Body of pancreas (tissue), 4 donors: Measurements from ENCODE around the gene ADAMTS15. TPM values are rescaled to one million over a fixed set of nuclear protein-coding genes. Genes with fewer than 3 reads are reported as not detected.

Experiments used
- ATAC-seq: fragments of 150-250 bp; one replicate; pipeline ENCODE4 v1.9.1; 2016
- DNase-seq, 4 donors: peaks; one replicate each; pipeline ENCODE4 v3.0.0-alpha.2; 2019
- H3K27ac ChIP-seq, 4 donors: fragments of 200-600 bp; sonication (generic); 1 replicate in 3 of 4; 2 replicates in 1 of 4; pipeline versions ENCODE4 v1.5.1 to v1.6.1; 2016 to 2019; ENCODE audit warnings: mild to moderate bottlenecking in 1 of 4, mixed read lengths in 1 of 4, moderate library complexity in 1 of 4
- H3K27me3 ChIP-seq, 2 donors: fragments of 200-600 bp; sonication (generic); one replicate each; pipeline ENCODE4 v1.6.0; 2016; ENCODE audit warnings: mild to moderate bottlenecking in 1 of 2
- H3K36me3 ChIP-seq, 2 donors: fragments of 200-600 bp; sonication (generic); replicated peaks in 1 of 2; 2 replicates each; pipeline ENCODE4 v1.5.1; 2016; ENCODE audit warnings: low read depth in 2 of 2; ENCODE audit not compliant: insufficient read depth in 1 of 2
- H3K4me1 ChIP-seq: fragments of 200-600 bp; sonication (generic); one replicate; pipeline ENCODE4 v1.6.0; 2016
- H3K4me3 ChIP-seq, 2 donors: fragments of 200-600 bp; sonication (generic); 1 replicate in 1 of 2; 2 replicates in 1 of 2; pipeline ENCODE4 v1.5.1; 2016 to 2019
- H3K9me3 ChIP-seq, 3 donors: fragments of 200-600 bp; sonication (generic); 1 replicate in 2 of 3; 2 replicates in 1 of 3; pipeline ENCODE4 v1.5.1; 2016
- CTCF ChIP-seq, 7 experiments: fragments of 450-650 bp in 4 of 7; fragments of 200-600 bp in 3 of 7; sonication (generic) in 3 of 7; IDR thresholded peaks; one replicate each; pipeline ENCODE4 v1.5.1; 2016 to 2019; ENCODE audit warnings: antibody characterized with exemption in 7 of 7
- POLR2A ChIP-seq, 3 donors: fragments of 450-650 bp; IDR thresholded peaks; one replicate each; pipeline ENCODE4 v1.6.1; 2016; ENCODE audit warnings: antibody characterized with exemption in 3 of 3, mild to moderate bottlenecking in 2 of 3
- WGBS, 2 donors: methylation state at CpG; one replicate each; pipeline ENCODE4 v1.1.5; 2017; 5-methylcytosine and 5-hydroxymethylcytosine counted together
- intact Hi-C: fragments of 100-400 bp; cut with DNase I; formaldehyde crosslinking; loops from one replicate; pipeline ENCODE4 v1.15.1; 2023
- total RNA-seq, 2 donors: library from RNA; depleted of rRNA; stranded (reverse); fragments of >200 nt; gene quantifications; one replicate each; pipeline ENCODE4 v1.1.0, GENCODE V29; 2016

Gene ADAMTS15
- total RNA-seq, 2 donors from 2014 or later = 0.52 to 5.3 TPM

GRCh38 chr11:130520271-130520671 is 71.8 kb downstream of the ADAMTS15 start:
- Histone ChIP-seq H3K4me1 (peaks cover 8% of the 10 kb centered on the region), H3K4me3 (no peak overlapping the region), H3K36me3 (no peaks in the 10 kb centered on the region), H3K27ac (peak overlapping the region in 2 of 4 donors; percentile 29 to 52), H3K27me3 (no peaks in the 10 kb centered on the region), H3K9me3 (no peaks in the 10 kb centered on the region)
- ATAC-seq = no peak
- DNase-seq = peak in 3 of 4 donors; percentile 72 to 90 (median 78)
- TF ChIP-seq CTCF (IDR thresholded peaks at IDR 0.05) (peak in 2 of 7 experiments; percentile 9 to 23), POLR2A (IDR thresholded peaks at IDR 0.05) (no peak)
- intact Hi-C loops = no loop called here
- 28 to 75% methylated on average over 7 of the region's 7 CpGs for WGBS, 2 donors

GRCh38 chr11:130522284-130522961 is 74.0 kb downstream of the ADAMTS15 start:
- H3K4me3 ChIP-seq = no peak overlapping the region
- ATAC-seq (peak; percentile 89), DNase-seq (peak; percentile 65 to 93 (median 87))
- peak overlapping the region; percentile 37 to 43 (median 40) for H3K27ac ChIP-seq
- no peaks in the 10 kb centered on the region for H3K27me3 ChIP-seq
- intact Hi-C loops = no loop called here
- no peak for TF ChIP-seq POLR2A (IDR thresholded peaks at IDR 0.05)
- TF ChIP-seq CTCF (IDR thresholded peaks at IDR 0.05) = no peak
- no peaks in the 10 kb centered on the region for H3K36me3 ChIP-seq
- H3K4me1 ChIP-seq = peaks cover 8% of the 10 kb centered on the region
- WGBS, 2 donors = 40 to 51% methylated on average over 9 of the region's 9 CpGs
- H3K9me3 ChIP-seq = no peaks in the 10 kb centered on the region

- Histone ChIP-seq H3K27me3 (no peaks in the 10 kb centered on the region), H3K4me1 (peaks cover 8% of the 10 kb centered on the region), H3K9me3 (no peaks in the 10 kb centered on the region), H3K27ac (no peak overlapping the region), H3K36me3 (no peaks in the 10 kb centered on the region), H3K4me3 (no peak overlapping the region)
- 80 to 96% methylated on average over 2 of the region's 2 CpGs for WGBS, 2 donors
- no peak for ATAC-seq
- TF ChIP-seq POLR2A (IDR thresholded peaks at IDR 0.05) (no peak), CTCF (IDR thresholded peaks at IDR 0.05) (no peak)
- intact Hi-C loops = no loop called here
- DNase-seq = no peak
Observed at GRCh38 chr11:130523166-130523565, 74.7 kb downstream of the ADAMTS15 start.

- ATAC-seq (no peak), DNase-seq (no peak)
- no peak overlapping the region for H3K4me3 ChIP-seq
- H3K27me3 ChIP-seq = no peaks in the 10 kb centered on the region
- intact Hi-C loops = no loop called here
- no peak for TF ChIP-seq CTCF (IDR thresholded peaks at IDR 0.05)
- no peak for TF ChIP-seq POLR2A (IDR thresholded peaks at IDR 0.05)
- peaks cover 8% of the 10 kb centered on the region for H3K4me1 ChIP-seq
- H3K9me3 ChIP-seq = no peaks in the 10 kb centered on the region
- H3K27ac ChIP-seq = no peak overlapping the region
- H3K36me3 ChIP-seq = no peaks in the 10 kb centered on the region
- 71 to 85% methylated on average over 10 of the region's 10 CpGs for WGBS, 2 donors
Observed at GRCh38 chr11:130523609-130524008, 75.2 kb downstream of the ADAMTS15 start.
